Tibial nerve (tissue), 3 donors: Measurements from ENCODE around the gene SLC25A21.

Experiments used
- CTCF ChIP-seq, 5 experiments: fragments of 200-600 bp in 3 of 5; fragments of 450-650 bp in 2 of 5; sonication (generic) in 3 of 5; IDR thresholded peaks; one replicate each; pipeline ENCODE4 v1.5.1; 2016 to 2019; ENCODE audit warnings: antibody characterized with exemption in 5 of 5, mild to moderate bottlenecking in 3 of 5, moderate library complexity in 2 of 5
- POLR2A ChIP-seq, 2 donors: fragments of 450-650 bp; IDR thresholded peaks; one replicate each; pipeline ENCODE4 v1.6.1; 2017; ENCODE audit warnings: antibody characterized with exemption in 2 of 2, mild to moderate bottlenecking in 2 of 2, moderate library complexity in 2 of 2

- TF ChIP-seq CTCF (IDR thresholded peaks at IDR 0.05) (no peak), POLR2A (IDR thresholded peaks at IDR 0.05) (no peak)
Observed at GRCh38 chr14:36856095-36856878, 316.1 kb downstream of the SLC25A21 start.
